ENCODE data around the gene CTNNB1.

GRCh38 chr3:41199866-41200668, 762 bp downstream of the CTNNB1 start:
- TF ChIP-seq, protein P1, sequence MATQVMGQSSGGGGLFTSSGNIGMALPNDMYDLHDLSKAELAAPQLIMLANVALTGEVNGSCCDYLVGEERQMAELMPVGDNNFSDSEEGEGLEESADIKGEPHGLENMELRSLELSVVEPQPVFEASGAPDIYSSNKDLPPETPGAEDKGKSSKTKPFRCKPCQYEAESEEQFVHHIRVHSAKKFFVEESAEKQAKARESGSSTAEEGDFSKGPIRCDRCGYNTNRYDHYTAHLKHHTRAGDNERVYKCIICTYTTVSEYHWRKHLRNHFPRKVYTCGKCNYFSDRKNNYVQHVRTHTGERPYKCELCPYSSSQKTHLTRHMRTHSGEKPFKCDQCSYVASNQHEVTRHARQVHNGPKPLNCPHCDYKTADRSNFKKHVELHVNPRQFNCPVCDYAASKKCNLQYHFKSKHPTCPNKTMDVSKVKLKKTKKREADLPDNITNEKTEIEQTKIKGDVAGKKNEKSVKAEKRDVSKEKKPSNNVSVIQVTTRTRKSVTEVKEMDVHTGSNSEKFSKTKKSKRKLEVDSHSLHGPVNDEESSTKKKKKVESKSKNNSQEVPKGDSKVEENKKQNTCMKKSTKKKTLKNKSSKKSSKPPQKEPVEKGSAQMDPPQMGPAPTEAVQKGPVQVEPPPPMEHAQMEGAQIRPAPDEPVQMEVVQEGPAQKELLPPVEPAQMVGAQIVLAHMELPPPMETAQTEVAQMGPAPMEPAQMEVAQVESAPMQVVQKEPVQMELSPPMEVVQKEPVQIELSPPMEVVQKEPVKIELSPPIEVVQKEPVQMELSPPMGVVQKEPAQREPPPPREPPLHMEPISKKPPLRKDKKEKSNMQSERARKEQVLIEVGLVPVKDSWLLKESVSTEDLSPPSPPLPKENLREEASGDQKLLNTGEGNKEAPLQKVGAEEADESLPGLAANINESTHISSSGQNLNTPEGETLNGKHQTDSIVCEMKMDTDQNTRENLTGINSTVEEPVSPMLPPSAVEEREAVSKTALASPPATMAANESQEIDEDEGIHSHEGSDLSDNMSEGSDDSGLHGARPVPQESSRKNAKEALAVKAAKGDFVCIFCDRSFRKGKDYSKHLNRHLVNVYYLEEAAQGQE (IDR thresholded peaks at IDR 0.05; ENCODE audit: insufficient read depth in 1 of 2, low read depth in 2 of 2, low read length in 1 of 2), result no peak
- TF ChIP-seq SIN3A (IDR thresholded peaks at IDR 0.05; ENCODE audit: borderline replicate concordance, insufficient read depth, low read depth, low read length), result no peak
